HG03342 (cell line): Measurements from ENCODE around the gene NDUFB7.
"Not testable (repeated sequence)": the region's sequence is repeated elsewhere in the genome, so short reads cannot be mapped to it uniquely, and the experiment has no call there.

Experiments
- ATAC-seq: cut with Tn5 transposase; IDR thresholded peaks from one replicate; pipeline ENCODE4 v1.9.1; 2021; ENCODE audit warnings: mild to moderate bottlenecking, moderate library complexity; ENCODE audit not compliant: unreplicated experiment

Gene NDUFB7

GRCh38 chr19:14571695-14572490 is at the start of gene NDUFB7:
Gene NDUFB7 (minus strand): TSS chr19:14572066. CDS start chr19:14572000, 66 bp downstream.
- ATAC-seq = peak; percentile 75

DNA sequence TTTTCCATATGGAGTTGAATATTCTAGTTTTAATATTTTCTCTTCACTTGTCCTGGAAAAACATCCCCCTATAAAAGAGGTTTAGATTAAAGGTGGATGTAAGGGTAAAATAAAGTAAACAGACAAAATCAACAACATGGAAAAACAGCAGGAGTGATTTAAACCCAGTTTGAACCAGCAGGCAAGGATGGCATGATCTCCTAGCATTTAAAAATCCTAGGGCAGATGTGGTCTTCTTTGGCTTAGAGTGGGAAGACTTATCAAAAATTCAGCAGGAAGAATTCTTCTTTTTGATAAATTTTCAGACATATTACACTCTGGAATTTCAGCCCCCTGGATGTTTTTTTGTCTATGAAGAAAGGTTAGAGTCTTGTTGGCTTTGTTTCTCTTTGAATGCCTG is 47.5 kb upstream of the NDUFB7 start:
- ATAC-seq = no peak

DNA sequence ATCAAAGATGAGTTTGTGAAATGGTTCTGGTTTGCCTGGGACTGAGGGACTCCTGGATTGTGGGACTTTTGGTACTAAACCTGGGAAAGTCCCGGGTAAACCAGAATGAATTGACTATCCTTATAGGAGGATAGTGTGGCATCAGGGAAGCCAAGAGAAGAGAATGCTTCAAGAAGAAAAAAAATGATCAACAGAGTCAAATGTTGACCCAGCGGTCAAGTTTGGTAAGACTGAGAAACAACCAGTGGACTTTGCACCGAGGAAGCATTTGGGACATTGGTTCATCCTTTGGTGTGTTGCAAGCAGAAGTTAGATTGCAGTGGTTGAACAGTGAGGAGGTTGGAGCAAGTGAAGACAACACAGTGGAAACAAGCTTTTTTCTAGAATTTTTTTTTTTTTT is 44.5 kb upstream of the NDUFB7 start:
- ATAC-seq = no peak

DNA sequence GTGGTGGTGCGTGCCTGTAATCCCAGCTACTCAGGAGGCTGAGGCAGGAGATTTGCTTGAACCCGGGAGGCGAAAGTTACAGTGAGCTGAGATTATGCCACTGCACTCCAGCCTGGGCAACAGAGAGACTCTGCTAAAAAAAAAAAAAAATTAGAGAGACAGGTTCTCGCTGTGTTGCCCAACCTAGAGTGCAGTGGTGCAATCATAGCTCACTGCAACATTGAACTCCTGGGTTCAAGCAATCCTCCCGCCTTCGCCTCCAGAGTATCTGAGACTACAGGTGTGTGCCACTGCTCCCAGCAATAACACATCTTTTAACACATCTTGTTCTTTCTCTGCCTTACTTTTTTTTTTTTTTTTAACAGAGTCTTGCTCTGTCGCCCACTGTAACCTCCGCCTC is 43.8 kb upstream of the NDUFB7 start:
- ATAC-seq = no peak

DNA sequence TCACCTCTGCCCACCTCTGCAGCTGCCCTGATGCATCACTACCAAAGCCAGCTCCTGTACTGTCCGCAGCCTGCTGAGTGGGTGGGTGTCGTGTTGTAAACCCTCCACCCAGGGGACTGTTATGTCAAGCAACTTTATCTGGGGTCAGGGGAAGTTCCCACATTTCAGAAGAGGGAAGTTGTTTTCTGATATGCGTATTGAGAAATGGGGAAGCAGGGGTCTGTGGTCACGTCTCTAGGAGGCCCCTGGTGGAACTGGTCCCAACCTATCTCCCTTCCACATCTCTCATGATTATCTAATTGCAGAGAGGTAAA is 42.2 kb upstream of the NDUFB7 start:
- no peak for ATAC-seq

DNA sequence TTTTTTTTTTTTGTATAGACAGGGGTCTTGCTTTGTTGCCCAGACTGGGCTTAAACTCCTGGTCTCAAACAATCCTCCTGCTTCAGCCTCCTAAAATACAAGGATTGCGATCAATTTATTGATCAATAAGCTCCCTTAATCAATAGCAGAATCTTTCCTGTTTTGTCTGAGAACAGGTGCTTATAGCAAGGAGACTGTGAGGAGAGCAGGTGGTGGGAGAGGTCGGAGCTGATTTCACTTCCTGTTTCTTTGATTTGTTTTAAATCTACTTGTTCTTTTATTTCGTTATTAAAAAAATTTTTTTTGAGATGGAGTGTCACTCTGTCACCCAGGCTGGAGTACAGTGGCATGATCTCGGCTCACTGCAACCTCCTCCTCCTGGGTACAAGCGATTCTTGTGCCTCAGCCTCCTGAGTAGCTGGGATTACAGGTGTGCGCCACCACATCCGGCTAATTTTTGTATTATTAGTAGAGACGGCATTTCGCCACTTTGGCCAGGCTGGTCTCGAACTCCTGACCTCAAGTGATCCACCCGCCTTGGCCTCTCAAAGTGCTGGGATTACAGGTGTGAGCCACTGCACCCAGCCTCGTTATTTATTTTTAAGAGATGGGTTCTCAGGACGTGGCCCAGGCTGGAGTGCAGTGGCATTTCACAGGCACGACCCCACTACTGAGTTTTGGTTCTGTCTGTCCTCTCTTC is 41.7 kb upstream of the NDUFB7 start:
- ATAC-seq = not testable (repeated sequence)

DNA sequence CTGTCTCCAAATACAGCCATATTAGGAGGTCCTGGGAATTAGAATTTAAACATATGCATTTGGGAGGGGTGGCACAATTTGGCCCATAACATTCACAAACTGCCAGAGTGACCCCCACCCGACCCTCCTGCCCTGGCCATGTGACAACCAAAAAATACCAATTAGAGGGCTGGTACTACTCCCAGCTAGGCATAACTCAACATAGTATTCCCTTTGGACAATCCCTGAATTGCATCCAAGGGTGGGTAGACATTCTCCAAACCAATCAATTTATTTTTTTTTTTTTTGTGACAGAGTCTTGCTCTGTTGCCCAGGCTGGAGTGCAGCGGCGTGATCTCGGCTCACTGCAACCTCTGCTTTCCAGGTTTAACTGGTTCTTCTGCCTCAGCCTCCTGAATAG is 40.8 kb upstream of the NDUFB7 start:
- ATAC-seq = no peak

GRCh38 chr19:14612242-14612641 is 40.4 kb upstream of the NDUFB7 start:
- not testable (repeated sequence) for ATAC-seq

- ATAC-seq = no peak
Observed at GRCh38 chr19:14611051-14611450, 39.2 kb upstream of the NDUFB7 start.

DNA sequence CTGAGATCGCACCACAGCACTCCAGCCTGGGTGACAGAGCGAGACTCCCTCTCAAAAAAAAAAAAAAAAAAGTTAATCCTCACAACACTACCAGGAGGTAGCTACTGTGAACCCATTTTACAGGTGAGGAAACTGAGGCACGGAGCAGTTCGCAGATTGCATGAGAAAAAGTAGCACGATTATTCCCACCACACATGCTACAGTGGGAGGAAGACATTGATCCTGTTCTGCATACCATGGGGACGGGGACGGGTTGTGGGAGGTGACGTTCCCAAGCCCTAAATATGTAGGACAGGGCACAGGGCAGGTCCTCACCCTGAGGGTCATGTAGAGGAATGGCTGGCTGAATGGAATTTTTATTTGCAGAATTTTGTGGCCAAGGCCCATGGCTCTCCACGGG is 34.8 kb upstream of the NDUFB7 start:
- ATAC-seq = no peak

DNA sequence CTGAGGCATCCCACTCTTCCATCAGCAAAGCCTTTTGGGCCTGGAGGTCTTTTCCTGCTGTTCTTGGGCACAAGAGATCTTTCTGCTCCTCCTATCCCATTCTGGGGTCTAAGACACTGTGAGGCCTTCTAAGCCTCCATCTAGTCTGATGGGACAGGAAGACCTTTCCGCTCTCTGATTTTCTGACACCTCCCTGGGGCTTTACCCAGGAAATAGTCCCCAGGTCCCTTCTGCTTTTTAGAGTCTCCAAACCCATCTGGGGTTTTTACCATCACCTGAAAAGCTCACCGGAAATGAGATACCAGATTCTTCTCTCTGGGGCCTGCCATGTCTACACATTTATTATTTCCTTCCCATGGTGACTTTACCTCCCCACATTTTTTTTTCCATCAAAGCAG is 32.1 kb upstream of the NDUFB7 start:
- ATAC-seq = peak; percentile 73

DNA sequence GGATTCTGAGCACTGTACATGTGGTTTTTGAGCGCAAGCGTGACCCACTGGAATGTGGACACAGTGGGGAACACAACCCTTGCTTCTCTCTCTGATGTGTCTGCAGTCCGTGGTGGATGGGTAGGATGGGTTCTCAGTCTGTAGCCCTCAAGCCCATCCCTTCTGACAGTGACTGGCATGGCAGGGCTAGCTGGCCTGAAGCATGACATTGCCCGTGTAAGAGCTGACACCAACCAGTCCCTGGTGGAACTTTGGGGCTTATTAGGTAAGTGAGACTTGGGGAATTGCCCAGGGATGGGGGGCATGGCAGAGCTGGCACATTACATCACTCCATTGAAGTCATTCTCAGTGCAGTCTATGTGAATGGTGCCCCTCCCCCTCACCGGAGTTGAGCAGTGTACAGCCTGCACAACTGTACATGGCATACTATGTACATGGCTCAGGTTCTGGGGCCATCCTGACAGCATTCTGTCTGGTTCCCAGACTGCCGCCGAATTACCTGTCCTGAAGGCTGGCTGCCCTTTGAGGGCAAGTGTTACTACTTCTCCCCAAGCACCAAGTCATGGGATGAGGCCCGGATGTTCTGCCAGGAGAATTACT is 27.8 kb upstream of the NDUFB7 start:
- ATAC-seq = no peak

DNA sequence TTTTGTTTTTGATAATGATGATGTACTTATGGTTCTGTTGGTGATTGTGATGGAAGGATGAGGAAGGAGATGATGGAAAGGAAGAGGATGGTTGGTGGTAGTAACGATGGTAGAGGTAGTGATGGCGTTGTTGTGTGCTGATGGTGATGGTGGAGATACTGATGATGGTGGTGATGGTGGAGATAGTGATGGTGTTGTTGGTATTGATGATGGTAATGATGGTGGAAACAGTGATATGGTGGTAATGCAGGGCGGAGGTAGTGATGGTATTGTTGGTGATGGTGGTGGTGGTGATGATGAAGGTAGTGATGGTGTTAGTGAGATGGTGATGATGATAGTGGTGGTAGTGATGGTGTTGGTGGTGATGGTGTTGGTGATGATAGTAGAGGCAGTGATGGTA is 23.7 kb upstream of the NDUFB7 start:
- ATAC-seq = no peak

- not testable (repeated sequence) for ATAC-seq
Observed at GRCh38 chr19:14589433-14589832, 17.6 kb upstream of the NDUFB7 start.

DNA sequence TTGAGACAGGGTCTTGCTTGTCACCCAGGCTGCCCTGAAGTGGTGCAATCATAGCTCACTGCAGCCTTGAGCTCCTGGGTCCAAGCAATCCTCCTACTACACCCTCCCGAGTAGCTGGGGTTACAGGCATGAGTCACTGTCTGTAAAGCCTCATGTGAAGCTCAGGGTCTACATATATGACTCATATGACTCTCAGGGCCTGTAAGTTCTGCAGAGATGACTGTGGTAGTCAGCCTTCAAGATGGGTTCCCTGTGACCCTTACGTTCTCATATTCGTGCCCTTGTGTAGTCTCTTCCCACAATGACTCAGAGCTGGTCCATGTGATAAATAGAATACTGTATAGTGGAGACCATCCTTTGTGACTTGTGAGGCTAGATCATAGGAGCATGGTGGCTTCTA is 13.3 kb upstream of the NDUFB7 start:
- ATAC-seq = peak; percentile 56

DNA sequence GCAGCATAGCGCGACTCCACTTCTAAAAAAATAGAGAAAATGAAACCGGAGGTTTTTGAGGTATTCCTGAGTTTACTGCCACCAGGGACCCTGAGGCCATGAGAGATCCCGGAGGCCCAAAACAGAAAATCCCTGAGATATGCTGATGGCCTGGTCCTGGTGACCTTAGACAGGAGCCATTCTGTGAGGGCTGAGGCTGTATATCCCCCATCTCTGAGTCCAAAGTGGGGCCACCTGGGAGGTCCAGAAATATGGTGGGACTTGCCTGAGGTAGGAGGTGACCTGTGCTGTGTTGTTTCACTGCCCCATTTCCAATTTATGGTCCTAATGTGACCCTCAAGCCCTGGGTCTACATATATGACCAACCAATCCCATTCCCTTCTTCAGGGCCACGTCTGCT is 12.5 kb upstream of the NDUFB7 start:
- not testable (repeated sequence) for ATAC-seq

DNA sequence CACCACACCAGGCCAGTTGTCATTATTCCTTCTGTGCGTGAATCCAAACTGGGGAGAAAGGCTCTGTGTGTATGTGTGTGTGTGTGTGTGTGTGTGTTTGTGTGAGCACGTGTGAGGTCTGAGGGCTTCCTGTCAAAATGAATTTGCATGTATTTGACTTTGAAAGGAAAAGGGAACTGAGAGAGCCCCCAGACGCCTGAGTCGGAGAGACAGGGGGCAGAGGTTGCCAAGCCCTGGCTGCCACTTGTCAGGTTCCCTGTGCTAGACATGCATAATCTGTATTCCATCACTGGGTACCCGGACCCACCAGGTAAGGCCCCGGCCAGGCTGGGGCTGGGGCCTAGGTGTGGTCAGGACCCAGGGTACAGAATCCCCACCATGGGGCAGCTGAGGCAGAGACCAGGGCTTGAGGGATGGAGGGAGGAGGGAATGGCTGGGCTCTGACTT is 11.1 kb upstream of the NDUFB7 start, which contains the start of gene CLEC17A:
Gene CLEC17A (plus strand): TSS at position 191 of the 447 bp plus-strand sequence. CDS start 77 bp downstream, at position 268.
- no peak for ATAC-seq

DNA sequence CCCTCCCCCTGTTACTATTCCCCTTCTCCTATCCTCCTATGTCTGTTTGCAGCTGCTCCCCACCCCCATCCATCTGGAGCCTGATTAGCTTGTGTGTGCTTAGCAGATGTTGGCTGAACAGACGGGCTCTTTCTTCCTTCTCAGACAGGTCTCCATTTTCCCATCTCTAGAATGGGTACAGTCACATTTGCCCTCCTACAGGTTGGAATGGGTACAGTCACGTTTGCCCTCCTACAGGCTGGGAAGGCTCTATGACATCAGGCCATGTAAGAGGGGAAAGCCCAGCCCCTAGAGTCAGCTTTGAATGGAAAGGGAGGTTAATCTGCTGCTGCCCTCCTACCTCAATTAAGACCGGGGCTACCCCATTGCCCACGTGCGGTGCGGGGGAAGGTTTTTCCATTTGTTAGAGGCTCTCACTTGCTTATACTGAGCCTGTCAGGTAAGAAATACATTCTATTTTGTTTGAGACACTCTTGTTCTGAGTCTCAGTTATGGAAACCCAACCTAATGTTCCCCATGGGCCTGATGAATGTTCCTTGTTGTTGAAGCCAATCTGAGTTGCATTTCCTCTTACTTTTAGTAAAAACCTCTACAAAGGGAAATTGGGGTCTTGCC is 8.9 kb upstream of the NDUFB7 start:
- ATAC-seq = no peak

GRCh38 chr19:14577885-14578427 is 6.1 kb upstream of the NDUFB7 start:
- peak; percentile 38 for ATAC-seq

- no peak for ATAC-seq
Observed at GRCh38 chr19:14577264-14577663, 5.4 kb upstream of the NDUFB7 start.

DNA sequence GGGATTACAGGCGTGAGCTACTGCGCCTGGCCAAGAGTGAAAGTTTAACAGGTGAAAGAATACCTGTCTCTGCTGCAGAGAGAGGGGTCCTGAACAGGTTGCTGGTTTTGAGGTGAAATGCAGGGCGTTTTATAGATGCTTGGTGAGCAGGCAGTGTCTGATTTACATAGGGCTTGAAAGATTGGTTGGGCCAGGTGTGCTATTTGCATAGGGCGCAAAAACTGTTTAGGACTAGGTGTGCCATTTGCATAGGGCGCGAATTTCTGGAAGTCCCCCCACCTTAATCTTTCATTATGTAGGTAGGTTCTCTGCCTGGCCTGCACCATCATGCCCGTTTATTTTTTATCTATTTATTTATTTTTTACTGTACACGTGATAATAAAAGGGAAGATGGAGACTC is 4.5 kb upstream of the NDUFB7 start:
- no peak for ATAC-seq
